SK-N-SH (cell line): Measurements from ENCODE around the gene AADAT. TPM values are rescaled to one million over a fixed set of nuclear protein-coding genes. Genes with fewer than 3 reads are reported as not detected.

Source experiments
- CTCF ChIA-PET: fragments of 300-600, 350-600 bp; formaldehyde crosslinking; extraction: SDS; loops from one replicate; lab custom pipeline; 2021; lab: Yijun Ruan, JAX
- POLR2A ChIA-PET: fragments of 350-600 bp; sonication (Branson Sonifier 250); formaldehyde crosslinking; extraction: SDS; loops from one replicate; lab custom pipeline; 2020; ENCODE audit warnings: antibody characterized with exemption, inconsistent platforms; lab: Yijun Ruan, JAX
- DNase-seq: peaks from one replicate; pipeline ENCODE4 v3.0.0; 2012
- H2AFZ ChIP-seq: fragments of 200-600 bp; sonication (generic); 2 replicates; pipeline ENCODE4 v1.8.1; 2016; ENCODE audit warnings: antibody characterized with exemption, mild to moderate bottlenecking, low read depth
- H3F3A ChIP-seq: fragments of 200-600 bp; sonication (generic); replicated peaks from 2 replicates; pipeline ENCODE3; 2016; ENCODE audit warnings: antibody characterized with exemption, mild to moderate bottlenecking; ENCODE audit not compliant: insufficient read depth
- H3K27ac ChIP-seq, 2 experiments: fragments of 200-500 bp in 1 of 2; fragments of 200-600 bp in 1 of 2; sonication (Bioruptor generic) in 1 of 2; sonication (generic), shearing (Covaris generic) in 1 of 2; 2 replicates each; pipeline versions ENCODE4 v1.5.1 to v1.6.1; 2014 to 2016; ENCODE audit warnings: low read depth in 2 of 2, inconsistent platforms in 1 of 2, low read length in 1 of 2, mild to moderate bottlenecking in 1 of 2, mixed read lengths in 1 of 2
- H3K27me3 ChIP-seq: fragments of 200-600 bp; sonication (generic), shearing (Covaris generic); 2 replicates; pipeline ENCODE4 v1.6.1; 2016; ENCODE audit warnings: mixed run types; ENCODE audit not compliant: insufficient read depth
- H3K36me3 ChIP-seq, 2 experiments: fragments of 200-500 bp in 1 of 2; fragments of 200-600 bp in 1 of 2; sonication (Bioruptor generic) in 1 of 2; sonication (generic) in 1 of 2; replicated peaks in 1 of 2; 2 replicates each; pipeline versions ENCODE3 to v1.5.1; 2014 to 2016; ENCODE audit warnings: low read length in 1 of 2, mild to moderate bottlenecking in 1 of 2; ENCODE audit not compliant: insufficient read depth in 2 of 2, control insufficient read depth in 1 of 2
- H3K4me1 ChIP-seq, 2 experiments: fragments of 200-500 bp in 1 of 2; fragments of 200-600 bp in 1 of 2; sonication (Bioruptor generic) in 1 of 2; sonication (generic), shearing (Covaris generic) in 1 of 2; 2 replicates each; pipeline versions ENCODE4 v1.5.1 to v1.6.1; 2014 to 2016; ENCODE audit warnings: low read depth in 1 of 2, low read length in 1 of 2, mixed run types in 1 of 2; ENCODE audit not compliant: insufficient read depth in 2 of 2, control insufficient read depth in 1 of 2
- H3K4me2 ChIP-seq: fragments of 200-600 bp; sonication (generic), shearing (Covaris generic); 2 replicates; pipeline ENCODE4 v1.6.1; 2017; ENCODE audit warnings: mixed run types
- H3K4me3 ChIP-seq, 2 experiments: fragments of 200-500 bp in 1 of 2; fragments of 200-600 bp in 1 of 2; sonication (Bioruptor generic) in 1 of 2; sonication (generic), shearing (Covaris generic) in 1 of 2; 2 replicates each; pipeline versions ENCODE4 v1.5.1 to v1.8.1; 2014 to 2016; ENCODE audit warnings: low read depth in 2 of 2, inconsistent platforms in 1 of 2, low read length in 1 of 2, mild to moderate bottlenecking in 1 of 2, mixed read lengths in 1 of 2, moderate library complexity in 1 of 2
- H3K79me2 ChIP-seq: fragments of 200-600 bp; sonication (generic); 2 replicates; pipeline ENCODE4 v1.8.1; 2017; ENCODE audit warnings: mild to moderate bottlenecking; ENCODE audit not compliant: insufficient read depth
- H3K9ac ChIP-seq: fragments of 200-600 bp; sonication (generic); 2 replicates; pipeline ENCODE4 v1.6.1; 2017; ENCODE audit warnings: mixed run types
- H3K9me2 ChIP-seq: fragments of 200-600 bp; sonication (generic); 2 replicates; pipeline ENCODE4 v1.6.1; 2017; ENCODE audit warnings: mixed run types
- H3K9me3 ChIP-seq: fragments of 200-600 bp; sonication (generic); 2 replicates; pipeline ENCODE4 v1.6.1; 2017; ENCODE audit warnings: mixed run types, mild to moderate bottlenecking, moderate library complexity
- H4K20me1 ChIP-seq: fragments of 200-600 bp; sonication (generic); 2 replicates; pipeline ENCODE4 v1.6.1; 2017; ENCODE audit warnings: mild to moderate bottlenecking, mixed run types; ENCODE audit not compliant: insufficient read depth
- CHD2 ChIP-seq: fragments of 150-350 bp; IDR thresholded peaks from 2 replicates; pipeline ENCODE4 v1.6.1; 2018; ENCODE audit warnings: low read length; ENCODE audit not compliant: partially characterized antibody
- EP300 ChIP-seq, 2 experiments: IDR thresholded peaks; 2 replicates each; pipeline versions ENCODE4 v1.4.0 to v1.6.1; 2012; ENCODE audit warnings: borderline replicate concordance in 1 of 2, low read depth in 1 of 2, low read length in 1 of 2
- FOXJ3 ChIP-seq: sonication (generic); formaldehyde crosslinking; IDR thresholded peaks from 2 replicates; pipeline ENCODE4 v1.5.1; 2020; ENCODE audit warnings: mild to moderate bottlenecking, missing genetic modification reagents
- FOXM1 ChIP-seq: IDR thresholded peaks from 2 replicates; pipeline ENCODE4 v1.4.0; 2012; ENCODE audit warnings: low read depth, mild to moderate bottlenecking
- GABPA ChIP-seq: IDR thresholded peaks from 2 replicates; pipeline ENCODE4 v1.4.0; 2012; ENCODE audit warnings: low read depth, mild to moderate bottlenecking
- JUND ChIP-seq: IDR thresholded peaks from 2 replicates; pipeline ENCODE4 v1.4.0; 2012
- MXI1 ChIP-seq: IDR thresholded peaks from 2 replicates; pipeline ENCODE4 v1.6.1; 2012; ENCODE audit warnings: mild to moderate bottlenecking, low read depth, low read length, improper control_type of control experiment
- PBX3 ChIP-seq: IDR thresholded peaks from 2 replicates; pipeline ENCODE4; 2012
- RAD21 ChIP-seq: IDR thresholded peaks from 2 replicates; pipeline ENCODE4 v1.6.1; 2012; ENCODE audit warnings: mild to moderate bottlenecking, low read length
- RCOR1 ChIP-seq: fragments of 150-350 bp; IDR thresholded peaks from 2 replicates; pipeline ENCODE4 v1.6.1; 2017; ENCODE audit warnings: antibody characterized with exemption, low read length
- RFX5 ChIP-seq: IDR thresholded peaks from 2 replicates; pipeline ENCODE4 v1.6.1; 2012; ENCODE audit warnings: mild to moderate bottlenecking, improper control_type of control experiment, low read length
- SMC3 ChIP-seq: IDR thresholded peaks from 2 replicates; pipeline ENCODE4 v1.6.1; 2012; ENCODE audit warnings: low read depth, low read length, improper control_type of control experiment
- TAF1 ChIP-seq: IDR thresholded peaks from 2 replicates; pipeline ENCODE4 v1.6.1; 2012; ENCODE audit warnings: low read depth, mild to moderate bottlenecking, low read length, moderate library complexity, borderline replicate concordance
- YY1 ChIP-seq: IDR thresholded peaks from 2 replicates; pipeline ENCODE4 v1.4.0; 2012; ENCODE audit warnings: low read depth, mild to moderate bottlenecking
- WGBS: methylation state at CpG from one replicate; pipeline ENCODE4 v1.1.6; 2017; ENCODE audit warnings: low lambda C conversion rate; 5-methylcytosine and 5-hydroxymethylcytosine counted together
- polyA plus RNA-seq, 3 experiments: library from polyadenylated mRNA; depleted of rRNA; stranded (reverse); fragments of >200 nt; gene quantifications; 2 replicates each; pipeline ENCODE4 v1.2.3, GENCODE V29; 2012
- TF ChIP-seq, protein P1 (sequence below): IDR thresholded peaks from 2 replicates; pipeline ENCODE4 v1.4.0; 2012; ENCODE audit warnings: low read depth
- TF ChIP-seq, protein P2 (sequence below): IDR thresholded peaks from 2 replicates; pipeline ENCODE4 v1.4.0; 2012; ENCODE audit warnings: low read depth, borderline replicate concordance
- TF ChIP-seq, protein P3 (sequence below): fragments of 150-350 bp; IDR thresholded peaks from 2 replicates; pipeline ENCODE4 v1.6.1; 2016; ENCODE audit warnings: mild to moderate bottlenecking, low read depth, low read length
- TF ChIP-seq, protein P4 (sequence below): IDR thresholded peaks from 2 replicates; pipeline ENCODE4 v1.6.1; 2012; ENCODE audit warnings: mild to moderate bottlenecking, low read depth, low read length, moderate library complexity
- TF ChIP-seq, protein P5 (sequence below): fragments of 200-600 bp; sonication (generic); IDR thresholded peaks from 2 replicates; pipeline ENCODE4 v1.6.1; 2017; ENCODE audit warnings: antibody characterized with exemption, mild to moderate bottlenecking, moderate library complexity
- TF ChIP-seq, protein P6 (sequence below): IDR thresholded peaks from 2 replicates; pipeline ENCODE4 v1.4.0; 2012; ENCODE audit warnings: low read depth, borderline replicate concordance

AADAT gene
- polyA plus RNA-seq, 1 of the 3 experiments (the other 2 are of a cell fraction): 12.5 TPM

DNA sequence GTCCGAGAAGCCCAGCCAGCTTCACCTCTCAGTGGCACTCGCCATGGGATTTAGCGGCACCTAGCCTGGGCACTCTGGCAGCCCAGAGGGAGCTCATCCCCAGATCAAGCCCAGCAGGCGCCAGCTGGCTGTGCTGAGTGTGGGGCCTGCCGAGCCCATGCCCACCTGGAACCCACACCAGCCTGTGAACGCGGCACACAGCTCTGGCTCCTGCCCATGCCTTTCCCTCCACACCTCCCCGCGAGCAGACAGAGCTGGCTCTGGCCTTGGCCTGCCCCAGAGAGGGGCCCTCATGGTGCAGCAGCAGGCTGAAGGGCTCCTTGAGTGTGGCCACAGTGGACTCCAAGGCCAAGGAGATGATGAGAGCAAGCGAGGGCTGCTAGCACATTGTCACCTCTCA, 38.0 kb upstream of the AADAT start:
- TF ChIP-seq CHD2 (no peak), RFX5 (no peak), GABPA (no peak), TAF1 (no peak), RAD21 (no peak), SMC3 (no peak), PBX3 (no peak), MXI1 (no peak), FOXJ3 (no peak), FOXM1 (no peak), JUND (no peak), RCOR1 (no peak), EP300 (IDR thresholded peaks at IDR 0.05; ENCODE audit: borderline replicate concordance in 1 of 2, low read depth in 1 of 2, low read length in 1 of 2) (no peak), YY1 (no peak)
- TF ChIP-seq, protein P1, sequence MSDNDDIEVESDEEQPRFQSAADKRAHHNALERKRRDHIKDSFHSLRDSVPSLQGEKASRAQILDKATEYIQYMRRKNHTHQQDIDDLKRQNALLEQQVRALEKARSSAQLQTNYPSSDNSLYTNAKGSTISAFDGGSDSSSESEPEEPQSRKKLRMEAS: no peak
- TF ChIP-seq, protein P2, sequence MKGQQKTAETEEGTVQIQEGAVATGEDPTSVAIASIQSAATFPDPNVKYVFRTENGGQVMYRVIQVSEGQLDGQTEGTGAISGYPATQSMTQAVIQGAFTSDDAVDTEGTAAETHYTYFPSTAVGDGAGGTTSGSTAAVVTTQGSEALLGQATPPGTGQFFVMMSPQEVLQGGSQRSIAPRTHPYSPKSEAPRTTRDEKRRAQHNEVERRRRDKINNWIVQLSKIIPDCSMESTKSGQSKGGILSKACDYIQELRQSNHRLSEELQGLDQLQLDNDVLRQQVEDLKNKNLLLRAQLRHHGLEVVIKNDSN: no peak
- TF ChIP-seq, protein P3, sequence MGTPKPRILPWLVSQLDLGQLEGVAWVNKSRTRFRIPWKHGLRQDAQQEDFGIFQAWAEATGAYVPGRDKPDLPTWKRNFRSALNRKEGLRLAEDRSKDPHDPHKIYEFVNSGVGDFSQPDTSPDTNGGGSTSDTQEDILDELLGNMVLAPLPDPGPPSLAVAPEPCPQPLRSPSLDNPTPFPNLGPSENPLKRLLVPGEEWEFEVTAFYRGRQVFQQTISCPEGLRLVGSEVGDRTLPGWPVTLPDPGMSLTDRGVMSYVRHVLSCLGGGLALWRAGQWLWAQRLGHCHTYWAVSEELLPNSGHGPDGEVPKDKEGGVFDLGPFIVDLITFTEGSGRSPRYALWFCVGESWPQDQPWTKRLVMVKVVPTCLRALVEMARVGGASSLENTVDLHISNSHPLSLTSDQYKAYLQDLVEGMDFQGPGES: no peak
- TF ChIP-seq, protein P4, sequence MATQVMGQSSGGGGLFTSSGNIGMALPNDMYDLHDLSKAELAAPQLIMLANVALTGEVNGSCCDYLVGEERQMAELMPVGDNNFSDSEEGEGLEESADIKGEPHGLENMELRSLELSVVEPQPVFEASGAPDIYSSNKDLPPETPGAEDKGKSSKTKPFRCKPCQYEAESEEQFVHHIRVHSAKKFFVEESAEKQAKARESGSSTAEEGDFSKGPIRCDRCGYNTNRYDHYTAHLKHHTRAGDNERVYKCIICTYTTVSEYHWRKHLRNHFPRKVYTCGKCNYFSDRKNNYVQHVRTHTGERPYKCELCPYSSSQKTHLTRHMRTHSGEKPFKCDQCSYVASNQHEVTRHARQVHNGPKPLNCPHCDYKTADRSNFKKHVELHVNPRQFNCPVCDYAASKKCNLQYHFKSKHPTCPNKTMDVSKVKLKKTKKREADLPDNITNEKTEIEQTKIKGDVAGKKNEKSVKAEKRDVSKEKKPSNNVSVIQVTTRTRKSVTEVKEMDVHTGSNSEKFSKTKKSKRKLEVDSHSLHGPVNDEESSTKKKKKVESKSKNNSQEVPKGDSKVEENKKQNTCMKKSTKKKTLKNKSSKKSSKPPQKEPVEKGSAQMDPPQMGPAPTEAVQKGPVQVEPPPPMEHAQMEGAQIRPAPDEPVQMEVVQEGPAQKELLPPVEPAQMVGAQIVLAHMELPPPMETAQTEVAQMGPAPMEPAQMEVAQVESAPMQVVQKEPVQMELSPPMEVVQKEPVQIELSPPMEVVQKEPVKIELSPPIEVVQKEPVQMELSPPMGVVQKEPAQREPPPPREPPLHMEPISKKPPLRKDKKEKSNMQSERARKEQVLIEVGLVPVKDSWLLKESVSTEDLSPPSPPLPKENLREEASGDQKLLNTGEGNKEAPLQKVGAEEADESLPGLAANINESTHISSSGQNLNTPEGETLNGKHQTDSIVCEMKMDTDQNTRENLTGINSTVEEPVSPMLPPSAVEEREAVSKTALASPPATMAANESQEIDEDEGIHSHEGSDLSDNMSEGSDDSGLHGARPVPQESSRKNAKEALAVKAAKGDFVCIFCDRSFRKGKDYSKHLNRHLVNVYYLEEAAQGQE: no peak
- TF ChIP-seq, protein P5, sequence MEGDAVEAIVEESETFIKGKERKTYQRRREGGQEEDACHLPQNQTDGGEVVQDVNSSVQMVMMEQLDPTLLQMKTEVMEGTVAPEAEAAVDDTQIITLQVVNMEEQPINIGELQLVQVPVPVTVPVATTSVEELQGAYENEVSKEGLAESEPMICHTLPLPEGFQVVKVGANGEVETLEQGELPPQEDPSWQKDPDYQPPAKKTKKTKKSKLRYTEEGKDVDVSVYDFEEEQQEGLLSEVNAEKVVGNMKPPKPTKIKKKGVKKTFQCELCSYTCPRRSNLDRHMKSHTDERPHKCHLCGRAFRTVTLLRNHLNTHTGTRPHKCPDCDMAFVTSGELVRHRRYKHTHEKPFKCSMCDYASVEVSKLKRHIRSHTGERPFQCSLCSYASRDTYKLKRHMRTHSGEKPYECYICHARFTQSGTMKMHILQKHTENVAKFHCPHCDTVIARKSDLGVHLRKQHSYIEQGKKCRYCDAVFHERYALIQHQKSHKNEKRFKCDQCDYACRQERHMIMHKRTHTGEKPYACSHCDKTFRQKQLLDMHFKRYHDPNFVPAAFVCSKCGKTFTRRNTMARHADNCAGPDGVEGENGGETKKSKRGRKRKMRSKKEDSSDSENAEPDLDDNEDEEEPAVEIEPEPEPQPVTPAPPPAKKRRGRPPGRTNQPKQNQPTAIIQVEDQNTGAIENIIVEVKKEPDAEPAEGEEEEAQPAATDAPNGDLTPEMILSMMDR: no peak
- TF ChIP-seq, protein P6, sequence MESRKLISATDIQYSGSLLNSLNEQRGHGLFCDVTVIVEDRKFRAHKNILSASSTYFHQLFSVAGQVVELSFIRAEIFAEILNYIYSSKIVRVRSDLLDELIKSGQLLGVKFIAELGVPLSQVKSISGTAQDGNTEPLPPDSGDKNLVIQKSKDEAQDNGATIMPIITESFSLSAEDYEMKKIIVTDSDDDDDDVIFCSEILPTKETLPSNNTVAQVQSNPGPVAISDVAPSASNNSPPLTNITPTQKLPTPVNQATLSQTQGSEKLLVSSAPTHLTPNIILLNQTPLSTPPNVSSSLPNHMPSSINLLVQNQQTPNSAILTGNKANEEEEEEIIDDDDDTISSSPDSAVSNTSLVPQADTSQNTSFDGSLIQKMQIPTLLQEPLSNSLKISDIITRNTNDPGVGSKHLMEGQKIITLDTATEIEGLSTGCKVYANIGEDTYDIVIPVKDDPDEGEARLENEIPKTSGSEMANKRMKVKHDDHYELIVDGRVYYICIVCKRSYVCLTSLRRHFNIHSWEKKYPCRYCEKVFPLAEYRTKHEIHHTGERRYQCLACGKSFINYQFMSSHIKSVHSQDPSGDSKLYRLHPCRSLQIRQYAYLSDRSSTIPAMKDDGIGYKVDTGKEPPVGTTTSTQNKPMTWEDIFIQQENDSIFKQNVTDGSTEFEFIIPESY: no peak
- no peak overlapping the region for H2AFZ ChIP-seq
- WGBS: 61% methylated on average over 6 of the region's 10 CpGs

More for the DNA sequence above, 38.0 kb upstream of the AADAT start:
- H3K79me2 ChIP-seq: no peaks in the 10 kb centered on the region
- no peaks in the 10 kb centered on the region for H3K9me3 ChIP-seq
- no peaks in the 10 kb centered on the region for H3K9me2 ChIP-seq
- no peak overlapping the region for H3K4me3 ChIP-seq
- H3K27ac ChIP-seq: no peak overlapping the region
- no peak overlapping the region for H3K4me2 ChIP-seq
- no peaks in the 10 kb centered on the region for H3K36me3 ChIP-seq
- no peak overlapping the region for H3K9ac ChIP-seq
- POLR2A ChIA-PET: no interaction called here
- no peaks in the 10 kb centered on the region for H3K27me3 ChIP-seq
- H3F3A ChIP-seq: no peaks in the 10 kb centered on the region
- H3K4me1 ChIP-seq: no peaks in the 10 kb centered on the region
- no peaks in the 10 kb centered on the region for H4K20me1 ChIP-seq
- no peak for DNase-seq
- CTCF ChIA-PET: interaction anchor here (2.2 kb wide), 1 partner anchor 9 kb away, joined by 9 read pairs; no protein-coding TSS in a partner anchor
